ENCODE measurements around the gene COL4A1. TPM values are rescaled to one million over a fixed set of nuclear protein-coding genes. Genes with fewer than 3 reads are reported as not detected.

COL4A1 gene
- polyA plus RNA-seq, 4 donors: 3.1 to 85.7 (median 32.2) TPM

GRCh38 chr13:110265341-110265681 lies 41.6 kb downstream of the COL4A1 start:
- DNase-seq: no peak

GRCh38 chr13:110264685-110265275 lies 42.2 kb downstream of the COL4A1 start:
- no peak for FAIRE-seq
- H3K27ac ChIP-seq (ENCODE audit: low read depth in 1 of 3, low read length in 2 of 3): peak overlapping the region in 1 of 3 donors; percentile 55
- no peaks in the 10 kb centered on the region for H3K9me3 ChIP-seq (ENCODE audit: control insufficient read depth in 2 of 2, insufficient read depth in 1 of 2, low read depth in 1 of 2, low read length in 1 of 2)
- 82 to 94% (median 86%) methylated on average over 12 of the region's 12 CpGs for WGBS, 3 donors
- H3K27me3 ChIP-seq (ENCODE audit: control insufficient read depth in 3 of 3, insufficient read depth in 3 of 3, low read length in 3 of 3): no peaks in the 10 kb centered on the region
- peaks cover 3 to 29% (median 7%) of the 10 kb centered on the region in 3 donors for H3K4me1 ChIP-seq (ENCODE audit: control insufficient read depth in 3 of 3, insufficient read depth in 2 of 3, low read depth in 1 of 3, low read length in 2 of 3)
- H3K4me3 ChIP-seq (ENCODE audit: low read depth in 1 of 3, low read length in 3 of 3): no peak overlapping the region
- H3K36me3 ChIP-seq (ENCODE audit: control insufficient read depth in 3 of 3, insufficient read depth in 2 of 3, low read depth in 1 of 3, low read length in 3 of 3): peaks cover 0 to 12% (median 0%) of the 10 kb centered on the region in 3 donors
- no peak for DNase-seq

More at GRCh38 chr13:110265341-110265681, 41.6 kb downstream of the COL4A1 start:
- H3K4me1 ChIP-seq (ENCODE audit: control insufficient read depth in 3 of 3, insufficient read depth in 2 of 3, low read depth in 1 of 3, low read length in 2 of 3): peaks cover 3 to 29% (median 7%) of the 10 kb centered on the region in 3 donors
- H3K9me3 ChIP-seq (ENCODE audit: control insufficient read depth in 2 of 2, insufficient read depth in 1 of 2, low read depth in 1 of 2, low read length in 1 of 2): no peaks in the 10 kb centered on the region
- no peak overlapping the region for H3K4me3 ChIP-seq (ENCODE audit: low read depth in 1 of 3, low read length in 3 of 3)
- FAIRE-seq: no peak
- H3K36me3 ChIP-seq (ENCODE audit: control insufficient read depth in 3 of 3, insufficient read depth in 2 of 3, low read depth in 1 of 3, low read length in 3 of 3): peaks cover 0 to 12% (median 0%) of the 10 kb centered on the region in 3 donors
- no peaks in the 10 kb centered on the region for H3K27me3 ChIP-seq (ENCODE audit: control insufficient read depth in 3 of 3, insufficient read depth in 3 of 3, low read length in 3 of 3)
- H3K27ac ChIP-seq (ENCODE audit: low read depth in 1 of 3, low read length in 2 of 3): peak overlapping the region in 1 of 3 donors; percentile 8
- WGBS, 3 donors: 67 to 82% (median 70%) methylated on average over 6 of the region's 6 CpGs

GRCh38 chr13:110263888-110264287 lies 43.1 kb downstream of the COL4A1 start:
- DNase-seq: peak; percentile 40 to 82
- peak overlapping the region in 2 of 3 donors; percentile 7 to 32 for H3K27ac ChIP-seq (ENCODE audit: low read depth in 1 of 3, low read length in 2 of 3)

GRCh38 chr13:110263404-110263803 lies 43.6 kb downstream of the COL4A1 start:
- FAIRE-seq (no peak), DNase-seq (no peak)
- H3K4me3 ChIP-seq (ENCODE audit: low read depth in 1 of 3, low read length in 3 of 3): no peak overlapping the region
- no peaks in the 10 kb centered on the region for H3K27me3 ChIP-seq (ENCODE audit: control insufficient read depth in 3 of 3, insufficient read depth in 3 of 3, low read length in 3 of 3)
- H3K4me1 ChIP-seq (ENCODE audit: control insufficient read depth in 3 of 3, insufficient read depth in 2 of 3, low read depth in 1 of 3, low read length in 2 of 3): peaks cover 3 to 29% (median 7%) of the 10 kb centered on the region in 3 donors
- peaks cover 0 to 8% (median 0%) of the 10 kb centered on the region in 3 donors for H3K36me3 ChIP-seq (ENCODE audit: control insufficient read depth in 3 of 3, insufficient read depth in 2 of 3, low read depth in 1 of 3, low read length in 3 of 3)
- peak overlapping the region in 2 of 3 donors; percentile 4 to 69 for H3K27ac ChIP-seq (ENCODE audit: low read depth in 1 of 3, low read length in 2 of 3)
- WGBS, 3 donors: 79 to 83% (median 79%) methylated on average over 5 of the region's 5 CpGs
- H3K9me3 ChIP-seq (ENCODE audit: control insufficient read depth in 2 of 2, insufficient read depth in 1 of 2, low read depth in 1 of 2, low read length in 1 of 2): no peaks in the 10 kb centered on the region

More at GRCh38 chr13:110263888-110264287, 43.1 kb downstream of the COL4A1 start:
- Histone ChIP-seq H3K4me1 (ENCODE audit: control insufficient read depth in 3 of 3, insufficient read depth in 2 of 3, low read depth in 1 of 3, low read length in 2 of 3) (peaks cover 3 to 29% (median 7%) of the 10 kb centered on the region in 3 donors), H3K4me3 (ENCODE audit: low read depth in 1 of 3, low read length in 3 of 3) (no peak overlapping the region), H3K36me3 (ENCODE audit: control insufficient read depth in 3 of 3, insufficient read depth in 2 of 3, low read depth in 1 of 3, low read length in 3 of 3) (peaks cover 0 to 12% (median 0%) of the 10 kb centered on the region in 3 donors), H3K9me3 (ENCODE audit: control insufficient read depth in 2 of 2, insufficient read depth in 1 of 2, low read depth in 1 of 2, low read length in 1 of 2) (no peaks in the 10 kb centered on the region), H3K27me3 (ENCODE audit: control insufficient read depth in 3 of 3, insufficient read depth in 3 of 3, low read length in 3 of 3) (no peaks in the 10 kb centered on the region)
- WGBS, 3 donors: 12 to 28% (median 21%) methylated on average over 5 of the region's 5 CpGs
- FAIRE-seq: no peak

DNA sequence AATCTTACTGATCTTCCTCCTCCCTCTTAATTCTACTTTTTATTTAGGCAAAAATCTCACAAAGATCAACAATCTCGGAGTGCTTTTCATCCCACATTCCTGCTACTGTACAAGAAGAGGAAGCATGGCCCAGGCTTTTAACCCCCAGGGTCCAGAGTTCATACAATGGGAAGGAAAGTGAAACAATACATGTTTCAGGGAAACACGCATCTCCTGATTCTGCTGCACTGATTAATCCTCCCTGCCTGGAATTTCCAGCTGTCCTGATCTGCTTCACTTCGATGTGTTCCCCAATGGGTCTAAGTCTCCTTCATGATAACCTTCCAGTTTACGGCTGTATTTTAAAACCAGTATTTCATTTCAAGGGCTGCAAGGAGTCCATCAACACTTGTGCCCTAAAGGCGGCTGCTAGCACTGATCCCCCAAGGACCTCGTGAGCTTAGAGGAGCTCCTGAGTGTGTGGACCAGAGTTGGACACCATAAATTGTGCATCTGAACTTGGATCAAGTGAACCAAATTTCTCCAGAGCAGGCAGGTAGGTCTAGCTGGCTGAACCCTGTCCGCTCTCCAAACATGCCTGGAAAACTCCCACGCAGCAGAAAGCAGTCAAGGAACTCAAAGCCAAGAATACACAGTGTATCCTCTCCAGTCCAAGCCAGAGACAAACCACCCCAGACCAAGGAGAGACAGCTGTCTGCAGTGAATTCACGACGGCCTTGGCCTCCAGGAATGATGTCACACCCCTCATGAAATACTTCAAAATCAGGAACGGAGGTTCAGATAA lies 44.3 kb downstream of the COL4A1 start:
- peak overlapping the region in 2 of 3 donors; percentile 41 to 69 for H3K27ac ChIP-seq (ENCODE audit: low read depth in 1 of 3, low read length in 2 of 3)
- DNase-seq (peak; percentile 55 to 83), FAIRE-seq (no peak)
- H3K4me3 ChIP-seq (ENCODE audit: low read depth in 1 of 3, low read length in 3 of 3): no peak overlapping the region
- H3K4me1 ChIP-seq (ENCODE audit: control insufficient read depth in 3 of 3, insufficient read depth in 2 of 3, low read depth in 1 of 3, low read length in 2 of 3): peaks cover 3 to 29% (median 7%) of the 10 kb centered on the region in 3 donors
- 23 to 29% (median 27%) methylated on average over 11 of the region's 11 CpGs for WGBS, 3 donors
- no peaks in the 10 kb centered on the region for H3K9me3 ChIP-seq (ENCODE audit: control insufficient read depth in 2 of 2, insufficient read depth in 1 of 2, low read depth in 1 of 2, low read length in 1 of 2)
- peaks cover 0 to 8% (median 0%) of the 10 kb centered on the region in 3 donors for H3K36me3 ChIP-seq (ENCODE audit: control insufficient read depth in 3 of 3, insufficient read depth in 2 of 3, low read depth in 1 of 3, low read length in 3 of 3)
- H3K27me3 ChIP-seq (ENCODE audit: control insufficient read depth in 3 of 3, insufficient read depth in 3 of 3, low read length in 3 of 3): no peaks in the 10 kb centered on the region

DNA sequence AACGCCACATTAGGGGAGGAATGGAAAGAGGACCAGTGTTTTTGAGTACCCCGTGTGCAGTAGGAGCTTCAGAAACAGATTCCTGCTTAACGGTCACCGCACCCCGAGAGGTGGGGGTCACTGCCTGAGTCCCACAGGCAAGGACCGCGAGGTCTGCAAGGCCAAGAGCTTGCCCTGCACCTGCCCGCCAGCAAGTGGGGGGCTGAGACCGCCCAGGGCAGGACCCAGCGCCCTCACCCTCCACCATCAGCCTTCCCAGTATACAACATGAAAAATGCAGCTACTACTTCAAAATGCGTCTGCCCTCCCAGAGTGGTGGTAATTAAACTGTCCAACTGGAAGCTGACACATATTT lies 44.9 kb downstream of the COL4A1 start:
- FAIRE-seq: no peak
- H3K9me3 ChIP-seq (ENCODE audit: control insufficient read depth in 2 of 2, insufficient read depth in 1 of 2, low read depth in 1 of 2, low read length in 1 of 2): no peaks in the 10 kb centered on the region
- H3K4me1 ChIP-seq (ENCODE audit: control insufficient read depth in 3 of 3, insufficient read depth in 2 of 3, low read depth in 1 of 3, low read length in 2 of 3): peaks cover 3 to 29% (median 7%) of the 10 kb centered on the region in 3 donors
- peaks cover 0 to 8% (median 0%) of the 10 kb centered on the region in 3 donors for H3K36me3 ChIP-seq (ENCODE audit: control insufficient read depth in 3 of 3, insufficient read depth in 2 of 3, low read depth in 1 of 3, low read length in 3 of 3)
- peak overlapping the region in 2 of 3 donors; percentile 22 to 41 for H3K27ac ChIP-seq (ENCODE audit: low read depth in 1 of 3, low read length in 2 of 3)
- WGBS, 3 donors: 72 to 86% (median 73%) methylated on average over 11 of the region's 11 CpGs
- DNase-seq: no peak
- H3K4me3 ChIP-seq (ENCODE audit: low read depth in 1 of 3, low read length in 3 of 3): no peak overlapping the region
- H3K27me3 ChIP-seq (ENCODE audit: control insufficient read depth in 3 of 3, insufficient read depth in 3 of 3, low read length in 3 of 3): no peaks in the 10 kb centered on the region

DNA sequence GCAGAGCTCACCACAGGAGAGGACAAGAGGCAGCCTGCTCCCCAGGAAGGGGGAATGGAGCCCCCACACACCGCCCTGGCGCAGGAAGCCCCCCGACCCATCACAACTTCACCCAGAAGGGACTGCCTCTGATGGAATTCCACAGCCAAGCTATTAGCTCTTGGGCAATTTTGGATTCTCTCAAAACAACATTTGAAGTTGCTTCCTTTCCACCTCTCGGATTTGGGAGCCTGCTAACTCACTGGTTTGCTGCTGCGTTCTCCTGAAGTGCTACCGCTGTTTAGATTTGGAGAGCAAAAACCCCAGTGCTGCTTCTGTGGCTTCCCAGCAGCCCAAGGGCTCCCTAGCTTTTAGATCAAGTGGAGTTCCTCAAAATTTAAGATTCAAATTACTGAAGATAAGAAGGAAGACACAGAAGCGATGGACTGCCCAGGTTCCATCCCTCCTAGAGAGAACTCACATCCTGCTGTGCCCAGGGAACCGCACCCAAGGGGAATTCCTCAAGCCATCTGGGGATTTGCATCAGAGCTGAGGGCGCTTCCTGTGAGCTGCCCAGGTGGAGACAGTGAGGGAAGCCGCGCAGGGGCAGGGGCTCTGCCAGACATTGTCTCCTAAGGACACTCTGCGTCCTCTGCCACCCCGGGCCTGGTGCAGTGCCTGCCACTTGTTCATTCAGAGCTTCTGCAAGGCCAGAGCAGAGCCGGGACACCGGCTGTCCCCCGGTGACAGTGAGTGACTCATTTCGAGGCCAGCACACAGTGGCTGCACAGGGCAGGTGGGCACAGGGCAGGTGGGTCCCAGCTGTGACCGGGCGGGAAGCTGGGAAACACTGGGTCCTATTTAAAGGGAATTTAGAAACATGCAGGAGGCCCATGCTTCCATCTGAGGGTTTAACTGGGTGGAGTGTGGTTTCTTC lies 45.5 kb downstream of the COL4A1 start:
- WGBS, 3 donors: 77 to 92% (median 86%) methylated on average over 19 of the region's 19 CpGs
- no peak for DNase-seq
- H3K27me3 ChIP-seq (ENCODE audit: control insufficient read depth in 3 of 3, insufficient read depth in 3 of 3, low read length in 3 of 3): no peaks in the 10 kb centered on the region
- no peak overlapping the region for H3K4me3 ChIP-seq (ENCODE audit: low read depth in 1 of 3, low read length in 3 of 3)
- H3K27ac ChIP-seq (ENCODE audit: low read depth in 1 of 3, low read length in 2 of 3): peak overlapping the region in 2 of 3 donors; percentile 22 to 41
- H3K36me3 ChIP-seq (ENCODE audit: control insufficient read depth in 3 of 3, insufficient read depth in 2 of 3, low read depth in 1 of 3, low read length in 3 of 3): peaks cover 0 to 8% (median 0%) of the 10 kb centered on the region in 3 donors
- no peaks in the 10 kb centered on the region for H3K9me3 ChIP-seq (ENCODE audit: control insufficient read depth in 2 of 2, insufficient read depth in 1 of 2, low read depth in 1 of 2, low read length in 1 of 2)
- H3K4me1 ChIP-seq (ENCODE audit: control insufficient read depth in 3 of 3, insufficient read depth in 2 of 3, low read depth in 1 of 3, low read length in 2 of 3): peaks cover 3 to 29% (median 7%) of the 10 kb centered on the region in 3 donors
- no peak for FAIRE-seq

DNA sequence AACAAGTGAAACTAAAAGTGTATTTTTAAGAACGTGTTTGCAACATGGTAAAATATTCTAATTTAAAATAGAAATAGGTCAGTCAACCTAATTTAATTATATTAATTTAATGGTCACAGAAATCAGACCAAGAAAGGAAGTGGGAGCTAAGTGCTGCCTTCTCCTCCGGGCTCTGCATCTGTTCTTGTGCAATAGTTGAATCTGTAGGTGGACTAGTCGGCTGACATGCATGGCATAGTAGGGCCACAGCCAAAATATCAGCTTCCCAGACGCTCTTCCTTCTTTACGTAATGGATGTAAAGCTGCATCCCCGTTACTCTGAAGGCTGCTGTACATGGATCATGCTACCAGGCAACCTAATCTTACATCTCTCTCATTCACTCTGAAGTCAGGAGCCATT lies 47.3 kb downstream of the COL4A1 start:
- Histone ChIP-seq H3K36me3 (ENCODE audit: control insufficient read depth in 3 of 3, insufficient read depth in 2 of 3, low read depth in 1 of 3, low read length in 3 of 3) (no peaks in the 10 kb centered on the region), H3K4me3 (ENCODE audit: low read depth in 1 of 3, low read length in 3 of 3) (no peak overlapping the region), H3K9me3 (ENCODE audit: control insufficient read depth in 2 of 2, insufficient read depth in 1 of 2, low read depth in 1 of 2, low read length in 1 of 2) (no peaks in the 10 kb centered on the region), H3K27ac (ENCODE audit: low read depth in 1 of 3, low read length in 2 of 3) (peak overlapping the region in 1 of 3 donors; percentile 39), H3K27me3 (ENCODE audit: control insufficient read depth in 3 of 3, insufficient read depth in 3 of 3, low read length in 3 of 3) (no peaks in the 10 kb centered on the region), H3K4me1 (ENCODE audit: control insufficient read depth in 3 of 3, insufficient read depth in 2 of 3, low read depth in 1 of 3, low read length in 2 of 3) (peaks cover 3 to 29% (median 7%) of the 10 kb centered on the region in 3 donors)
- FAIRE-seq: no peak
- no peak for DNase-seq
- WGBS, 3 donors: 64 to 84% (median 76%) methylated on average over 6 of the region's 6 CpGs

Measured in small intestine (tissue), 7 donors.